ENCODE measurements around the gene PLOD1. TPM values are rescaled to one million over a fixed set of nuclear protein-coding genes. Genes with fewer than 3 reads are reported as not detected.

PLOD1 gene
- total and polyA plus RNA-seq, 2 donors, result 12.8 to 13.7 TPM

DNA sequence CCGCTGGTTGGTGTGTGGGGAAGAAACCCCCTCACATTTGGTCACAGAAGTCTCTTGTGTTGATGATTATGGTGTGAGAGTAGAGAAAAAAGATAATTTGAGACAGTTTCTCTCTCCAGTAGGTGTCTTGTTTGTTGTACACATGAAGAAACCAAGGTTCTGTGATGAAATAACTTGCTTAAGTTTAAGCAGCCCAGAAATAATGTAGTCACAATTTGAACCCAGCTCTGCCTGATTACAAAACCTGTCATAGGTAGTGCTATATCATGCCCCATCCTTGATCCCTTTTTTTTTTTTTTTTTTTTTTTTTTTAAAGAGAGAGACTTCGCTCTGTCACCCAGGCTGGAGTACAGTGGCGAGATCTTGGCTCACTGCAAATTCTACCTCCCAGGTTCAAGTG is 50.7 kb downstream of the PLOD1 start:
- no peak overlapping the region for H3K4me3 ChIP-seq (ENCODE audit: low read length in 2 of 2)
- no peaks in the 10 kb centered on the region for H3K27me3 ChIP-seq (ENCODE audit: control insufficient read depth in 2 of 2, insufficient read depth in 1 of 2, low read length in 1 of 2)
- peaks cover 6 to 9% of the 10 kb centered on the region in 2 donors for H3K4me1 ChIP-seq (ENCODE audit: control insufficient read depth in 2 of 2, insufficient read depth in 2 of 2, low read length in 2 of 2)
- WGBS, result 64% methylated on average over 3 of the region's 3 CpGs
- peaks cover 32 to 41% of the 10 kb centered on the region in 2 donors for H3K36me3 ChIP-seq (ENCODE audit: control insufficient read depth in 2 of 2, insufficient read depth in 2 of 2, low read length in 1 of 2)
- DNase-seq (ENCODE audit: low read depth in 6 of 9, low spot score in 9 of 9), result no peak
- peaks cover 0 to 1% of the 10 kb centered on the region in 2 donors for H3K9me3 ChIP-seq (ENCODE audit: control insufficient read depth in 2 of 2, insufficient read depth in 1 of 2, low read length in 1 of 2)
- no peak overlapping the region for H3K27ac ChIP-seq (ENCODE audit: low read depth in 1 of 2, low read length in 1 of 2)

- 73% methylated on average over 7 of the region's 7 CpGs for WGBS
- H3K4me3 ChIP-seq (ENCODE audit: low read length in 2 of 2), result no peak overlapping the region
- peaks cover 39 to 47% of the 10 kb centered on the region in 2 donors for H3K36me3 ChIP-seq (ENCODE audit: control insufficient read depth in 2 of 2, insufficient read depth in 2 of 2, low read length in 1 of 2)
- H3K4me1 ChIP-seq (ENCODE audit: control insufficient read depth in 2 of 2, insufficient read depth in 2 of 2, low read length in 2 of 2), result peaks cover 6% of the 10 kb centered on the region in 2 donors
- H3K27ac ChIP-seq (ENCODE audit: low read depth in 1 of 2, low read length in 1 of 2), result no peak overlapping the region
- DNase-seq (ENCODE audit: low read depth in 6 of 9, low spot score in 9 of 9), result no peak
- H3K27me3 ChIP-seq (ENCODE audit: control insufficient read depth in 2 of 2, insufficient read depth in 1 of 2, low read length in 1 of 2), result no peaks in the 10 kb centered on the region
- no peaks in the 10 kb centered on the region for H3K9me3 ChIP-seq (ENCODE audit: control insufficient read depth in 2 of 2, insufficient read depth in 1 of 2, low read length in 1 of 2)
These were observed 51.3 kb downstream of the PLOD1 start for GRCh38 chr1:11985851-11986250.

DNA sequence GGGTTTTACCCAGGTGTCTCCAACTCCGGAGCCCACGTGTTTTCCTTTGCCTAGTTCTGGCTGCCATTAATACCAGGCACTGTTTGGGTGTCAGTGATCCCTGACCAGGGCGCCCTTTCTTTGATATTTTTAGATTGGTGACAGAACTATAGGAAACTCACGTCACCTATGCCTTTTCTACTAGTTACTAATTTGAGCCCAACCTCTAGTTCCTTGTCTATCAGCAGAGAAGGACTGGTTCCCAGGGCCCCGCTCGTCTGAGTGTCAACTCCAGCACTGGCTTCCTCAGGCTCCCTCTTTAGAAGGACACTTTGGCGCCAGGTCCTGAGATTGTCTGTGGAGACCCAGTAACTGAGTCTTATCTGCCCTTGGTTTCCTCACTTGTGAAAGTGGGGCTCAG is 55.2 kb downstream of the PLOD1 start:
- Histone ChIP-seq H3K27me3 (ENCODE audit: control insufficient read depth in 2 of 2, insufficient read depth in 1 of 2, low read length in 1 of 2) (no peaks in the 10 kb centered on the region), H3K4me1 (ENCODE audit: control insufficient read depth in 2 of 2, insufficient read depth in 2 of 2, low read length in 2 of 2) (no peaks in the 10 kb centered on the region), H3K4me3 (ENCODE audit: low read length in 2 of 2) (no peak overlapping the region), H3K36me3 (ENCODE audit: control insufficient read depth in 2 of 2, insufficient read depth in 2 of 2, low read length in 1 of 2) (peaks cover 37 to 45% of the 10 kb centered on the region in 2 donors), H3K27ac (ENCODE audit: low read depth in 1 of 2, low read length in 1 of 2) (no peak overlapping the region), H3K9me3 (ENCODE audit: control insufficient read depth in 2 of 2, insufficient read depth in 1 of 2, low read length in 1 of 2) (no peaks in the 10 kb centered on the region)
- WGBS, result 97% methylated on average over 7 of the region's 7 CpGs
- no peak for DNase-seq (ENCODE audit: low read depth in 6 of 9, low spot score in 9 of 9)

DNA sequence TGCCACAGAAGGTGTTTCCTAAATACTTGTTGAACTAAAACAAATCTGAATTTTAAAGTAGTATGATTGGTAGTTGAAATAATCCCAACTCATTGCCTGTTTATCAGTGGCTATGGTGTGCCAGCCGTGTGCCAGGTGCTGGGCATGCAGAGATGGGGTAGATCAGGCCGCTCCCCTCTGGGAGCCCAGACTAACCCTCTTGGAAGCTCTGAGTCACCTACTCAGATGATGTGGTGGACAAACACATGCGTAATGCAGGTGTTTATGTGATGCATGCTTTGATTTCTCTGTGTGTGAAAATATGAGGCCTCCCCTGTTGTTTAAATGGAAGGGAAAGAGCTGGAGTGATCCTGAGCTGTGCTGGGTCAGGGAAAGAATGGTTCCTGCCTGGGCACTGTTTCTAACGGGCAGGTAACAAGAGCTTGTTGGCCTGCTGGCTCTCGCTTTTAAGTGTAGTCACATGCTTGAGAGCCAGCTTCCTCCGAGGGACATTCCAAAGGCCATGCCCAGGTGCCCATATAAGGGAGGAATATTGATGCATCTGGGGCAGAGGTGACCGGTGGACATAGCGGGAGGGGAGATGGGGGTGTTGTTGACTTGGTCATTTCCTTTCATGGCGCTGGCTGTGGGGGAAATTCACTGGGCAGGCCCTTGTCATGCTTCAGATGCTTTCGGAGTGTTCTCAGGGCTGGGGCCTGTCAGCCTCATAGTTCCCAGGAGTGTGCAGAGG is 56.0 kb downstream of the PLOD1 start:
- Histone ChIP-seq H3K36me3 (ENCODE audit: control insufficient read depth in 2 of 2, insufficient read depth in 2 of 2, low read length in 1 of 2) (peaks cover 41 to 47% of the 10 kb centered on the region in 2 donors), H3K4me3 (ENCODE audit: low read length in 2 of 2) (no peak overlapping the region), H3K27me3 (ENCODE audit: control insufficient read depth in 2 of 2, insufficient read depth in 1 of 2, low read length in 1 of 2) (no peaks in the 10 kb centered on the region), H3K9me3 (ENCODE audit: control insufficient read depth in 2 of 2, insufficient read depth in 1 of 2, low read length in 1 of 2) (no peaks in the 10 kb centered on the region), H3K27ac (ENCODE audit: low read depth in 1 of 2, low read length in 1 of 2) (no peak overlapping the region), H3K4me1 (ENCODE audit: control insufficient read depth in 2 of 2, insufficient read depth in 2 of 2, low read length in 2 of 2) (no peaks in the 10 kb centered on the region)
- WGBS, result 97% methylated on average over 10 of the region's 10 CpGs
- no peak for DNase-seq (ENCODE audit: low read depth in 6 of 9, low spot score in 9 of 9)

DNA sequence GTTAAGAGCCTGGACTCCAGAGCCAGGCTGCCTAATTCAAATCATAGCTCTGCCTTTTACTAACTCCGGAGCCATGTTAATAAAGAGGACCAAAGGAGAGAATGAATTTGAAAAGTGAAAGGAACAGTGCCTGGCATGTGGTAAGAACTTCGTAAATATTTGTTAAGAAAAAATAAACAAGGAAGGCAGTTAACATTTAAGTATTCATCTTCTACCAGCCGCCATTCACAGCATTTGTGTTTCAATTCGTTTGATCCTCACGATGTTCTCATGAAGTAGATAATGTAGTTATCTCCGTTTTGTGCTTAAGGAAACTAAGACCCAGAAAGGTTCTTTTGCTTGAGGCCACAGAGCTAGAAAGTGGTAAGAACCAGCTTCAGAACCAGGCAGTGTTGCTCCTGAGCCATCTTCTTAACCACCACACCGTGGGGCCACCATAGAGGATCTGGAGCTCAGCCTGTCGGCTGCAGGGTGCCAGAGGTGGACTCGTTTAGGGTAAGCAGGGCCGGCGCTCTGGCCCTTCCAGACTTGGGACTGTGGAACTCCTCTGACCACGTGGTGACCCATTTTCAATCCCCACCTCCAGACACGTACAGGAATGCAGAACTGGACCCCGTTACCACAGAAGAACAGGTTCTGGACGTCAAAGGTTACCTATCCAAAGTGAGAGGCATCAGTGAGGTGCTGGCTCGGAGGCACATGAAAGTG is 57.6 kb downstream of the PLOD1 start:
- no peaks in the 10 kb centered on the region for H3K4me1 ChIP-seq (ENCODE audit: control insufficient read depth in 2 of 2, insufficient read depth in 2 of 2, low read length in 2 of 2)
- peaks cover 53 to 57% of the 10 kb centered on the region in 2 donors for H3K36me3 ChIP-seq (ENCODE audit: control insufficient read depth in 2 of 2, insufficient read depth in 2 of 2, low read length in 1 of 2)
- no peak for DNase-seq (ENCODE audit: low read depth in 6 of 9, low spot score in 9 of 9)
- H3K27me3 ChIP-seq (ENCODE audit: control insufficient read depth in 2 of 2, insufficient read depth in 1 of 2, low read length in 1 of 2), result no peaks in the 10 kb centered on the region
- H3K9me3 ChIP-seq (ENCODE audit: control insufficient read depth in 2 of 2, insufficient read depth in 1 of 2, low read length in 1 of 2), result no peaks in the 10 kb centered on the region
- no peak overlapping the region for H3K4me3 ChIP-seq (ENCODE audit: low read length in 2 of 2)
- no peak overlapping the region for H3K27ac ChIP-seq (ENCODE audit: low read depth in 1 of 2, low read length in 1 of 2)
- 96% methylated on average over 16 of the region's 16 CpGs for WGBS

GRCh38 chr1:11997081-11997850 is 62.7 kb downstream of the PLOD1 start:
- no peak for DNase-seq (ENCODE audit: low read depth in 6 of 9, low spot score in 9 of 9)
- no peaks in the 10 kb centered on the region for H3K27me3 ChIP-seq (ENCODE audit: control insufficient read depth in 2 of 2, insufficient read depth in 1 of 2, low read length in 1 of 2)
- H3K4me1 ChIP-seq (ENCODE audit: control insufficient read depth in 2 of 2, insufficient read depth in 2 of 2, low read length in 2 of 2), result no peaks in the 10 kb centered on the region
- H3K27ac ChIP-seq (ENCODE audit: low read depth in 1 of 2, low read length in 1 of 2), result no peak overlapping the region
- H3K36me3 ChIP-seq (ENCODE audit: control insufficient read depth in 2 of 2, insufficient read depth in 2 of 2, low read length in 1 of 2), result peaks cover 62 to 67% of the 10 kb centered on the region in 2 donors
- 96% methylated on average over 5 of the region's 5 CpGs for WGBS
- no peaks in the 10 kb centered on the region for H3K9me3 ChIP-seq (ENCODE audit: control insufficient read depth in 2 of 2, insufficient read depth in 1 of 2, low read length in 1 of 2)
- H3K4me3 ChIP-seq (ENCODE audit: low read length in 2 of 2), result no peak overlapping the region

GRCh38 chr1:11998636-11999035 is 64.1 kb downstream of the PLOD1 start:
- no peak for DNase-seq (ENCODE audit: low read depth in 6 of 9, low spot score in 9 of 9)
- H3K36me3 ChIP-seq (ENCODE audit: control insufficient read depth in 2 of 2, insufficient read depth in 2 of 2, low read length in 1 of 2), result peaks cover 67 to 72% of the 10 kb centered on the region in 2 donors
- WGBS, result 86% methylated on average over 5 of the region's 5 CpGs
- no peaks in the 10 kb centered on the region for H3K27me3 ChIP-seq (ENCODE audit: control insufficient read depth in 2 of 2, insufficient read depth in 1 of 2, low read length in 1 of 2)
- H3K9me3 ChIP-seq (ENCODE audit: control insufficient read depth in 2 of 2, insufficient read depth in 1 of 2, low read length in 1 of 2), result no peaks in the 10 kb centered on the region
- no peak overlapping the region for H3K27ac ChIP-seq (ENCODE audit: low read depth in 1 of 2, low read length in 1 of 2)
- no peaks in the 10 kb centered on the region for H3K4me1 ChIP-seq (ENCODE audit: control insufficient read depth in 2 of 2, insufficient read depth in 2 of 2, low read length in 2 of 2)
- H3K4me3 ChIP-seq (ENCODE audit: low read length in 2 of 2), result no peak overlapping the region

- no peak overlapping the region for H3K27ac ChIP-seq (ENCODE audit: low read depth in 1 of 2, low read length in 1 of 2)
- WGBS, result 83% methylated on average over 3 of the region's 3 CpGs
- DNase-seq (ENCODE audit: low read depth in 6 of 9, low spot score in 9 of 9), result no peak
- H3K27me3 ChIP-seq (ENCODE audit: control insufficient read depth in 2 of 2, insufficient read depth in 1 of 2, low read length in 1 of 2), result no peaks in the 10 kb centered on the region
- H3K4me3 ChIP-seq (ENCODE audit: low read length in 2 of 2), result no peak overlapping the region
- H3K9me3 ChIP-seq (ENCODE audit: control insufficient read depth in 2 of 2, insufficient read depth in 1 of 2, low read length in 1 of 2), result no peaks in the 10 kb centered on the region
- no peaks in the 10 kb centered on the region for H3K4me1 ChIP-seq (ENCODE audit: control insufficient read depth in 2 of 2, insufficient read depth in 2 of 2, low read length in 2 of 2)
- H3K36me3 ChIP-seq (ENCODE audit: control insufficient read depth in 2 of 2, insufficient read depth in 2 of 2, low read length in 1 of 2), result peaks cover 73 to 78% of the 10 kb centered on the region in 2 donors
These were observed 64.7 kb downstream of the PLOD1 start for GRCh38 chr1:11999236-11999635.
